Nephron progenitor cell (in vitro differentiated cells): Measurements from ENCODE around the gene TRAPPC3L.

Source experiments
- DNase-seq: peaks from one replicate; pipeline ENCODE4 v3.0.0; 2021
- H3K27ac Mint-ChIP-seq: 2 replicates; pipeline ENCODE4 v1.8.0; 2021; ENCODE audit warnings: mild to moderate bottlenecking, moderate library complexity, mixed read lengths
- H3K27me3 Mint-ChIP-seq: 2 replicates; pipeline ENCODE4 v1.8.0; 2021; ENCODE audit warnings: mild to moderate bottlenecking, low read depth, mixed read lengths; ENCODE audit not compliant: poor library complexity
- H3K36me3 Mint-ChIP-seq: 2 replicates; pipeline ENCODE4 v1.8.0; 2021; ENCODE audit warnings: low read depth, mixed read lengths
- H3K4me1 Mint-ChIP-seq: 2 replicates; pipeline ENCODE4 v1.8.0; 2021; ENCODE audit warnings: mixed read lengths
- H3K4me3 Mint-ChIP-seq: 2 replicates; pipeline ENCODE4 v1.8.0; 2021; ENCODE audit warnings: mild to moderate bottlenecking, moderate library complexity, mixed read lengths
- H3K9me3 Mint-ChIP-seq: 2 replicates; pipeline ENCODE4 v1.8.0; 2021; ENCODE audit warnings: mild to moderate bottlenecking, moderate library complexity, mixed read lengths
- TF ChIP-seq, protein P1 (sequence below): fragments of 200-600 bp; sonication (generic); IDR thresholded peaks from 2 replicates; pipeline ENCODE4 v1.5.0; 2021; ENCODE audit warnings: antibody characterized with exemption

The TRAPPC3L gene

DNA sequence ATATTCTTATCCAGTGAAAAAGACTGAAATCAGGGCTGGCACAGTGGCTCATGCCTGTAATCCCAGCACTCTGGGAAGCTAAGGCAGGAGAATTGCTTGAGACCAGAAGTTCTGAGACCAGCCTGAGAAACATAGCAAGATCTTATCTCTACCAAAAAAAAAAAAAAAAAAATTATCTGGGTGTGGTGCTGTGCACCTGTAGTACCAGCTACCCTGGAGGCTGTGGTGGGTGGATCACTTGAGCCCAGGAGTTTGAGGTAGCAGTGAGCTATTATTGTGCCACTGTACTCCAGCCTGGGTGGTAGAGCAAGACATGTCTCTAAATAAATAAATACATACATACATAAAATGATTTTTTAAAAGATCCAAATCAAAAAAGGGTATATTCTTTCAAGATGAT is 78.0 kb downstream of the TRAPPC3L start:
- TF ChIP-seq, protein P1, sequence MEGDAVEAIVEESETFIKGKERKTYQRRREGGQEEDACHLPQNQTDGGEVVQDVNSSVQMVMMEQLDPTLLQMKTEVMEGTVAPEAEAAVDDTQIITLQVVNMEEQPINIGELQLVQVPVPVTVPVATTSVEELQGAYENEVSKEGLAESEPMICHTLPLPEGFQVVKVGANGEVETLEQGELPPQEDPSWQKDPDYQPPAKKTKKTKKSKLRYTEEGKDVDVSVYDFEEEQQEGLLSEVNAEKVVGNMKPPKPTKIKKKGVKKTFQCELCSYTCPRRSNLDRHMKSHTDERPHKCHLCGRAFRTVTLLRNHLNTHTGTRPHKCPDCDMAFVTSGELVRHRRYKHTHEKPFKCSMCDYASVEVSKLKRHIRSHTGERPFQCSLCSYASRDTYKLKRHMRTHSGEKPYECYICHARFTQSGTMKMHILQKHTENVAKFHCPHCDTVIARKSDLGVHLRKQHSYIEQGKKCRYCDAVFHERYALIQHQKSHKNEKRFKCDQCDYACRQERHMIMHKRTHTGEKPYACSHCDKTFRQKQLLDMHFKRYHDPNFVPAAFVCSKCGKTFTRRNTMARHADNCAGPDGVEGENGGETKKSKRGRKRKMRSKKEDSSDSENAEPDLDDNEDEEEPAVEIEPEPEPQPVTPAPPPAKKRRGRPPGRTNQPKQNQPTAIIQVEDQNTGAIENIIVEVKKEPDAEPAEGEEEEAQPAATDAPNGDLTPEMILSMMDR, result no peak
- H3K27me3 Mint-ChIP-seq, result peaks cover 38% of the 10 kb centered on the region
- no peak for DNase-seq
- no peak overlapping the region for H3K4me3 Mint-ChIP-seq
- H3K9me3 Mint-ChIP-seq, result no peaks in the 10 kb centered on the region
- H3K27ac Mint-ChIP-seq, result no peak overlapping the region
- no peaks in the 10 kb centered on the region for H3K36me3 Mint-ChIP-seq
- H3K4me1 Mint-ChIP-seq, result peaks cover 11% of the 10 kb centered on the region

DNA sequence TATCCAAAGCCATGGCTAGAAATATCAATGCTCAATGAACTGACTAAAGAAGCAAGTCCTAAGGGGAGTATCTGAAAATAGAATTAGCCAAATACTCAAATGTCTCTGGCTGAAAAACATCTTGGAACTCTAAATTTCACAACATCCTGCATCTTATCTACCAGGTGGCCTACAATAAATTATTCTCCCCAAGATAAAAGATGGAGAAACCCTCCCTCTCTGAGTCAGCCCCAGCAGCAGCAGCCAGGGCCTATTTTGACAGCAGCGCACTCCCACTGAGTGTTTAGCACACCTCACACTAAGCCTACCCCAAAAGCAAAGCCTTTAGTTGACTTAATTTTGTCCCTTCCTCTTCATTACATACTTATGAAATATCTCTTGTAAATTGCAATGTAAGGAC is 78.4 kb downstream of the TRAPPC3L start:
- Mint-ChIP-seq H3K27ac (no peak overlapping the region), H3K36me3 (no peaks in the 10 kb centered on the region), H3K4me3 (no peak overlapping the region), H3K9me3 (no peaks in the 10 kb centered on the region), H3K27me3 (peaks cover 38% of the 10 kb centered on the region), H3K4me1 (peaks cover 10% of the 10 kb centered on the region)
- TF ChIP-seq, protein P1, result no peak
- DNase-seq, result no peak

DNA sequence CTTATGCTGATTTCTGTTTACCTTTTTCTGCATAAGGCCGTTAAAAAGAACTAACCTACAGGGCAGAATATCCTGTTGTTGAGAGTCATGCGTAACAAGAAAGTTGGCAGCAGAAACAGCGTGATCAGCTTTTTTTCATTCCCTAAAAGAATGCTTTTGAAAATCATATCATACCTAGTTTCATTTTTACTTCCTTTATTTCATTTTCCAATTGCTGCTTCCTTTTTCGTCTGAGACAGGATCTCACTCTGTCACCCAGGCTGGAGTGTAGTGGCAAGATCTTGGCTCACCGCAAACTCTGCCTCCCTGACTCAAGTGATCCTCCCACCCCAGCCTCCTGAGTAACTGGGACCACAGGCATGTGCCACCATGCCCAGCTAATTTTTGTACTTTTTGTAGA is 80.2 kb downstream of the TRAPPC3L start:
- Mint-ChIP-seq H3K36me3 (no peaks in the 10 kb centered on the region), H3K9me3 (no peaks in the 10 kb centered on the region), H3K4me3 (no peak overlapping the region), H3K4me1 (peaks cover 20% of the 10 kb centered on the region), H3K27ac (no peak overlapping the region), H3K27me3 (peaks cover 57% of the 10 kb centered on the region)
- TF ChIP-seq, protein P1, result no peak
- no peak for DNase-seq

DNA sequence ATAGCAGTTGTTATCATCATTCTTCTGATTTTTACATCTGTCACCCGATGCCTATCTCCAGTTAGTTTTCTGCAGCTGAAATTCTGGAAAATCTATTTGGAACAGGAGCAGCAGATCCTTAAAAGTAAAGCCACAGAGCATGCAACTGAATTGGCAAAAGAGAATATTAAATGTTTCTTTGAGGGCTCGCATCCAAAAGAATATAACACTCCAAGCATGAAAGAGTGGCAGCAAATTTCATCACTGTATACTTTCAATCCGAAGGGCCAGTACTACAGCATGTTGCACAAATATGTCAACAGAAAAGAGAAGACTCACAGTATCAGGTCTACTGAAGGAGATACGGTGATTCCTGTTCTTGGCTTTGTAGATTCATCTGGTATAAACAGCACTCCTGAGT is 82.2 kb downstream of the TRAPPC3L start:
- TF ChIP-seq, protein P1, result no peak
- Mint-ChIP-seq H3K4me3 (peak overlapping the region; percentile 75), H3K36me3 (no peaks in the 10 kb centered on the region), H3K27me3 (peaks cover 73% of the 10 kb centered on the region), H3K9me3 (no peaks in the 10 kb centered on the region), H3K4me1 (peaks cover 20% of the 10 kb centered on the region), H3K27ac (no peak overlapping the region)
- DNase-seq, result no peak

DNA sequence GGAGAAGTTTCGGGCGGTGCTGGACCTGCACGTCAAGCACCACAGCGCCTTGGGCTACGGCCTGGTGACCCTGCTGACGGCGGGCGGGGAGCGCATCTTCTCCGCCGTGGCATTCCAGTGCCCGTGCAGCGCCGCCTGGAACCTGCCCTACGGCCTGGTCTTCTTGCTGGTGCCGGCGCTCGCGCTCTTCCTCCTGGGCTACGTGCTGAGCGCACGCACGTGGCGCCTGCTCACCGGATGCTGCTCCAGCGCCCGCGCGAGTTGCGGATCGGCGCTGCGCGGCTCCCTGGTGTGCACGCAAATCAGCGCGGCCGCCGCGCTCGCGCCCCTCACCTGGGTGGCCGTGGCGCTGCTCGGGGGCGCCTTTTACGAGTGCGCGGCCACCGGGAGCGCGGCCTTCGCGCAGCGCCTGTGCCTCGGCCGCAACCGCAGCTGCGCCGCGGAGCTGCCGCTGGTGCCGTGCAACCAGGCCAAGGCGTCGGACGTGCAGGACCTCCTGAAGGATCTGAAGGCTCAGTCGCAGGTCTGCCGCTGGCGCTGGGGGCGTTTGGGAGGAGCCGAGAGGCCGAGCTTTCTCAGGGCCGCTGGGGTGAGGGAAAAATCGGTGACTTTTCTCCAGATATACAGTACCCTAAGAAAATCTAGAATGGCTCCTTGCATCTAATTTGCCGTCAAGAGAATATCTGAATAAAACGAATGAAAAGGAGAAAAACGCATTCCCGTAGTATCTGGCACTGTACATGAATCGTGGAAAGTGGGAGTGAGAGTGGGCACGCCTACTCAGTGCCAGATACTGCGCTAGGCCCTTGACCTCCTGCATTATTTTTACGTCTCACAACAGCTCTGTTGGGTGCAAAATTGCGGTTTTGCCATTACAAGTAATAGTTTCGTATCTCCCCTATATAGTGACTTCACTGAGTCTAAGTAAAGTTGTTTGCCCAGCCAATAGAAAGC is 83.3 kb downstream of the TRAPPC3L start:
- peaks cover 72% of the 10 kb centered on the region for H3K27me3 Mint-ChIP-seq
- peak overlapping the region; percentile 75 for H3K4me3 Mint-ChIP-seq
- H3K27ac Mint-ChIP-seq, result no peak overlapping the region
- no peaks in the 10 kb centered on the region for H3K9me3 Mint-ChIP-seq
- no peaks in the 10 kb centered on the region for H3K36me3 Mint-ChIP-seq
- TF ChIP-seq, protein P1, result no peak
- peak; percentile 76 for DNase-seq
- peaks cover 20% of the 10 kb centered on the region for H3K4me1 Mint-ChIP-seq
